ENCODE data around the gene SFR1.

The SFR1 gene

GRCh38 chr10:104104926-104105325 is 17.0 kb upstream of the SFR1 start:
- DNase-seq (ENCODE audit: low read depth, low spot score) = no peak

- no peak for DNase-seq (ENCODE audit: low read depth, low spot score)
Observed at GRCh38 chr10:104109908-104110662, 11.9 kb upstream of the SFR1 start.

- no peak for DNase-seq (ENCODE audit: low read depth, low spot score)
Observed at GRCh38 chr10:104113376-104113956, 8.5 kb upstream of the SFR1 start.

GRCh38 chr10:104117839-104118323 is 4.1 kb upstream of the SFR1 start:
- DNase-seq (ENCODE audit: low read depth, low spot score) = no peak

GRCh38 chr10:104119996-104120395 is 2.0 kb upstream of the SFR1 start:
- DNase-seq (ENCODE audit: low read depth, low spot score) = no peak

DNA sequence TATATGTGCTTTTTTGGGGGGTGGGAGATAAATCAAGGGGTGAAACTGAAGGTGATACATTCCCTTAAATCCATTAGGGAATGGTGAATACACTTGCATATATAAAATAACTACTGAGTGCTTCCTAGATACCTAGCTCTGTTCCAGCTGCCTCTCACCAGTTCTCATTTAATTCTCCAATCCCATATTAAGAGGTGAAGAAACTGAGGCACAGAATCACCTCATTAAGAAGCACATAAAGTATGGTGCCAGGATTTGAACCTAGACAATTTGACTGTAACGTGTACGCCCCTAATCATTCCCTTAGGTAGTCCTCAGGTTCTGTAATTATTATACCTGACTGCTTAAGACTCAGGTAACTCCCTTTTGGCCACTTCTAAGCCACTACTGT is 1.5 kb upstream of the SFR1 start:
- no peak for DNase-seq (ENCODE audit: low read depth, low spot score)

DNA sequence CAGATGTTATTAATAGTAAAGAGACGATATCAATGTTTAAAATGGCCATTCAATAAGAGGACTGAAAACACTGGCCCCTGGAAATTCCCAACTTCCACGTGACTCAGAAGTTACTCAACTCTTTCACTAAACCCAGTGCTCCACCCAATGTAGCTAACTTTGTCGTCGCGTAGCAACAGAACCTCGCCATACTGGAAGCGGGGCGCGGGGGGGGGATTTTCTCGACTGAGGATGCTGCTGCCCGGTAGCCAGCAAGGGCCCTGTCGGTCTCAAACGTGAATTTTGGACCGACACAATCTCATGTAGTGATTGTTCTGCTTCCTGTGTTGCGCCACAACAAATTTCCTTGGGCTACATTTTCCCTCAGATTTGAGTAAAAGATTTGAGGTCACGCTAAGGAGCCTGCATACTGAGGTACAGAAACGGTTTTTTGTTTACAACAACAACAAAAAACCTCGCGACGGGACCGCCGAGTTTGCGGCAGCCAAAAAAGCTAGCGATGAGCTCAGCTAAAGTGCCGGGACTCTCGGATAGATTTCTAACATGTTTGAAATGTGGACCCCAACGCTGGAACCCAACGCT is 977 bp upstream of the SFR1 start:
- peak; percentile 72 for DNase-seq (ENCODE audit: low read depth, low spot score)

GRCh38 chr10:104122225-104123107 is 495 bp downstream of the SFR1 start:
- DNase-seq (ENCODE audit: low read depth, low spot score) = no peak

- no peak for DNase-seq (ENCODE audit: low read depth, low spot score)
Observed at GRCh38 chr10:104123397-104123796, 1.4 kb downstream of the SFR1 start.

- no peak for DNase-seq (ENCODE audit: low read depth, low spot score)
Observed at GRCh38 chr10:104127411-104127810, 5.4 kb downstream of the SFR1 start.

DNA sequence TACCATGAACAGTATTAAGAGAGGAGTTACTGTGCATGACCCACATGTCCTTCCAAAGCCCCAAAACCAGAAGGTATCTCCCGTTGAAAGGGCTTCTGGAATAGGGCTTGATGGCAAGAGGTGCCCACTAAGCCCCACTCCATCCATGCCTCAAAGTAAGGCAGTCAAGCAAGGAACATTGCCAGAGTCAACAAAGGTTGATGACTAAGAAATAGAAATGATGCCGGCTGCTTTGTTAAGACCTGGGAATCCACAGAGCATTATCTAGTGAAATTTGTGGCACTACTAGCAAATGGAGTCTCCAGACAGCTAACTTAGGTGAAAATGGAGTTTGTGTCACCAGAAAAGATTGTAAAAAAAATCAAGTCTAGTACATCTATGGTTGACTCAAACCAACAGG is 6.2 kb downstream of the SFR1 start:
- DNase-seq (ENCODE audit: low read depth, low spot score) = no peak

DNA sequence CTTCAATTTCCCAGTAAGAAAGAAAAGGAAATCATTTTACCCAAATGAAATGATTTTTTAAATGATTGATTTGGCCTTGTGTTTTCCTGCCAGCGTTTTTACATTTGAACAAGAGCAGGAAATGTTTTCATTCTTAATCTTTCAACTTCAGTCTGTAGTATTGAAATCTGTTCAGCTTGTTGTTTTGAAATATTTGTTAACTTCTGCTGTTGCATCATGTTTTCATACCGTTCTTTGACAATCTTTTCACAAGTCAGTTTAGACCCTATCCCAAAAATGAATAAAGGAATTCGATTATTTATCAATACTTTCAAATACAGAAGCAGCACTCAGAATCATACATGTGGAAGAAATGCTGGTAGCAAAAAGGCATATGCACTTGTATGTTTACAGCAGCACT is 8.1 kb downstream of the SFR1 start:
- no peak for DNase-seq (ENCODE audit: low read depth, low spot score)

DNA sequence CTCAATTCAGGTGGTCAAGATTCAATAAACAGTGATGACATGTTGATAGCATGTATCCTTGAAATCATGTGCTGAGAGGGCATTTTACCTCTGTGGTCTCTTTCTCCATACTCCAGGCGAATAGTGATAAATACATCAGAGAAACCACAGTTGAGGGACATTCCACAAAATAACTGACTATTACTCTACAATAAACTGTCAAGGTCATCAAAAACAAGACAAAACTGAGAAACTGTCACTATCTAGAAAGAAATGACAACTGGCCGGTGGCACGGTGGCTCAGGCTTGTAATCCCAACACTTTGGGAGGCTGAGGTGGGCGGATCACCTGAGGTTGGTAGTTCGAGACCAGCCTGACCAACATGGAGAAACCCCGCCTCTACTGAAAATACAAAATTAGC is 16.2 kb downstream of the SFR1 start:
- no peak for DNase-seq (ENCODE audit: low read depth, low spot score)

DNA sequence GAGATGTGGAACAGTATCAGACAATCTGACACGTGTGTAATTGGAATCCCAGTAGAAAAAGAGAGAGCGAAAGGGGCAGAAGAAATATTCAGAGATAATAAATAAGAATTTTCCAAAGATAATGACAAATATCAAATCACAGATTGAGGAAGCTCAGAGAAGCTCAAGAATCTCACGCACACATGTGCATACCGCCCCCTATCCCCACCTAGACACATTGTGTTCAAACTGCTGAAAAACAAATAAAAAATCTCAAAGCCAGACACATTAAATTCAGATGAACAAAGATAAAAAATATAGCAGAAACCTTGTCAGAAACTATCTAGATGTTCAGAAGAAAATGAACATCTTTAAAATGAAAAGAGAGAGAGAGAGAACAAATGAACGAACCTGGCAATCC is 17.2 kb downstream of the SFR1 start:
- DNase-seq (ENCODE audit: low read depth, low spot score) = no peak

DNA sequence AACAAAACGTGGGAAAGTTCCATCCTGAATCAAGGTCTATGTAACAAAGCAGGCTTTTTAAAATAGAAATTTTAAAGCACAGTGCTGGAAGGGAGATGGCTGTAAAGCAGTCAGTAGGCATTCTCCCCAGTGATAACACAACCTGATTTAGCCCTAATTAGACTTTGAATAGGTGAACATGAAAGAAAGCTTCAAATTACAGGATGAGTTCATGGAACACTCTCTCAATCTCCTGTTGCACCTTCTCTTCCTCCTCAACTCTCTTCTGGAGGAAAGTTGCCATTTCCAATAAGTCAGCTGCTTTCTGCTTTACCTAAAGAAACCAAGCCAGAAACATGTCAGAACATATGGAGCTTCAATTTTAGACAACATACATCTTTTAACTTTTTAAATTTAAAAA is 20.1 kb downstream of the SFR1 start:
- DNase-seq (ENCODE audit: low read depth, low spot score) = no peak

DNA sequence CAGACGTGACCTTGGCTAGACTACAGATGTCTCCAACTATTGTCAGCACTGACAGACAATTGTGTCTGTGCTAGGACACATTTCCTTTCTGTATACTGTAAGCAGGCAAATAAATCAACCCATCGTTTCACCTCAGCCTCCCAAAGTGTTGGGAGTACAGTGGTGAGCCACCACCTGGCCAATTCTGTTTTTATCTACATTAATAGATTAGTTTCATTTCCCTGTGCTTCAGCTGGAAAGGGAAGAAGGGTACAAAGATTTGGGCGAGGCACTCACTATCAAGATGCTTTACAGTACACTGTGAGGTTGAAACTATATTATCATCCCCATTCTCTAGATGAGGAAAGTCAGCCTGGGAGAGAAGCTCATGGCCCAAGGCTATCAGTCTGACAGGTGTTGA is 21.9 kb downstream of the SFR1 start:
- no peak for DNase-seq (ENCODE audit: low read depth, low spot score)

DNA sequence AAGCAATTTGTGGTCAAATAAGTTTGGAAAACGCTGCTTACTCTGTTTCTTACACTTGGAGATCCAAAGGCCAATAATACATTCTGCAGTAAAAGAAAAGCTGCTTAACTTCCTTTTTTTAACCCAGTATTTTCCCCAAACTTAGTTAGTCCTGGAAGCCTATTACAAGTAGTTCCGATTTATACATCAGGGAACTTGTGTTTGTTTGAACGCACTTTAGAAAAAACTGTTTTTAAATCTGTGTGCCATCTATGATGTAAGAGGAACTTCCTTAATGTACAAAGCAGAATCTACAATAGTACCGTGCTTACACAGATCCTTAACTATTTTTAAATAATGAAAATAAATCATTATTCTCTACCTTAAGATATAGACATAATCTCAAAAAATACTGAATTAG is 23.0 kb downstream of the SFR1 start:
- no peak for DNase-seq (ENCODE audit: low read depth, low spot score)

DNA sequence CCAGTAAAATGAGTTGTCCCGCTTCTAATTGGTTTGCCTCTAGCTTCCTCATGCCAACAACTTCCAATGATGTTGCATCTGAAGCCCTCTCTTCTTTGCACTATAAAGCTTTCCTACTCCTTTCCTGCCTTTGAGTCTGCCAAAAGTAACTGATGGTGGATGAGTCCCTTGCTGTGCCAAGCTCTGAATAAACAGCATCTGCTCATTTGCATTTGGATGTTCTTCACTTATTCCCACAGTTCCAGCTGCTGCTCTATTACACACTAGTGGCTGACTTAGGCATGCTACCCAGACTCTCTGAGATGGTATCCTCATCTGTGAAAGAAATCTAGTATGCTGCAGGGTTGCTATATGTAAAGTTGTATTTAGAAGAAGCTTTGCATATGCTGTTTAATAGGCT is 24.9 kb downstream of the SFR1 start:
- no peak for DNase-seq (ENCODE audit: low read depth, low spot score)

- DNase-seq (ENCODE audit: low read depth, low spot score) = no peak
Observed at GRCh38 chr10:104150139-104150538, 28.2 kb downstream of the SFR1 start.

DNA sequence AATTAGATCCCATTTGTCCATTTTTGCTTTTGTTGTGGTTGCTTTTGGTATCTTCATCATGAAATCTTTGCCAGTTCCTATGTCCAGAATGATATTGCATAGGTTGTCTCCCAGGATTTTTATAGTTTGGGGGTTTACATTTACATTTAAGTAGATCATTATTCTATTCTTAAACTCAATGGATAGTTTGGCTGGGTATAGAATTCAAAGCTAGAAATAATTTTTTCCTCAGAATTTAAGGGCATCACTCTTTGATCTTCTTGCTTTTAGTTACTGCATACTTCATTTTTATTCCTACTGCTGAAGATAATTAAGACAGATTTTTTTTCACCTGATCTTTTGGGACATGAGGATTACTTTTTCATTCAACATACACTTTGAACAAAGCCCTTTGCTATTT is 29.8 kb downstream of the SFR1 start:
- no peak for DNase-seq (ENCODE audit: low read depth, low spot score)

DNA sequence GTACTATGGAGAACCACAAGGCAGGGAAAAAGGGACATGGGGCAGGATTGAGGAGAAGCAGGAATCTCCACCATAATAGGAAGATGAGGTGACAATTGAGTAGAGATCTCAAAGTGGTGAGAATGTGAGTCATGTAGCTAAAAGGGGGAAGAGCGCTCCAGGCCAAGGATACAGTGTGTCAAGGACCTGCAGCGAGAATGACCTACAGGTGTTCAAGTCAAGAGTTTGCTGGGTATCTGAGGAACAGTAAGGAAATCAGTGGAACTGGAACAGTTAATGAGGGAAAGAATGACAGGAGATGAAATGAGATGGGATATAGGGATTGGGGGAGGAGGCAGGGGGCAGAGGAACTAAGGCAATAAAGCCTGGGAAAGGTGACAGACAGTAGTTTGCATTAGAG is 33.6 kb downstream of the SFR1 start:
- DNase-seq (ENCODE audit: low read depth, low spot score) = no peak

GRCh38 chr10:104170610-104171254 is 48.8 kb downstream of the SFR1 start:
- DNase-seq (ENCODE audit: low read depth, low spot score) = no peak

Data from iPS DF 19.7 (cell line).